Adrenal gland (tissue), 12 donors: Measurements from ENCODE around the gene ABI1. TPM values are rescaled to one million over a fixed set of nuclear protein-coding genes. Genes with fewer than 3 reads are reported as not detected.
A peak's percentile ranks its signal among the peaks of the same experiment; 100 is the strongest.

Experiments used
- DNase-seq, 7 donors: peaks; one replicate each; pipeline ENCODE4 v3.0.0-alpha.2; 2019 to 2020
- H3K27ac ChIP-seq, 5 donors: fragments of 200-600 bp; sonication (generic) in 4 of 5; 1 replicate in 3 of 5; 2 replicates in 2 of 5; pipeline versions ENCODE4 v1.5.1 to v1.8.0; 2016 to 2020; ENCODE audit warnings: mild to moderate bottlenecking in 1 of 5
- H3K27me3 ChIP-seq: fragments of 200-600 bp; 2 replicates; pipeline ENCODE4 v1.8.0; 2021
- H3K36me3 ChIP-seq, 2 donors: fragments of 200-600 bp; replicated peaks in 1 of 2; 1 replicate in 1 of 2; 2 replicates in 1 of 2; pipeline versions ENCODE4 v1.5.1 to v1.8.0; 2018 to 2022
- H3K4me1 ChIP-seq, 2 donors: fragments of 200-600 bp; replicated peaks in 1 of 2; 1 replicate in 1 of 2; 2 replicates in 1 of 2; pipeline versions ENCODE4 v1.5.1 to v1.8.0; 2018 to 2021
- H3K4me3 ChIP-seq, 4 donors: fragments of 200-600 bp; sonication (generic) in 3 of 4; one replicate each; pipeline ENCODE4 v1.5.1; 2016 to 2018
- H3K9me3 ChIP-seq, 3 donors: fragments of 200-600 bp; sonication (generic) in 1 of 3; replicated peaks in 1 of 3; 1 replicate in 2 of 3; 2 replicates in 1 of 3; pipeline versions ENCODE4 v1.5.1 to v1.8.0; 2016 to 2021
- CTCF ChIP-seq, 6 experiments: fragments of 450-650 bp in 4 of 6; fragments of 200-600 bp in 2 of 6; sonication (generic) in 1 of 6; IDR thresholded peaks; 1 replicate in 5 of 6; 2 replicates in 1 of 6; pipeline versions ENCODE4 v1.5.1 to v1.8.0; 2016 to 2021; ENCODE audit warnings: antibody characterized with exemption in 6 of 6, mild to moderate bottlenecking in 2 of 6, moderate library complexity in 1 of 6
- POLR2A ChIP-seq, 2 donors: fragments of 450-650 bp; IDR thresholded peaks; one replicate each; pipeline ENCODE4 v1.6.1; 2017; ENCODE audit warnings: antibody characterized with exemption in 2 of 2, mild to moderate bottlenecking in 2 of 2, moderate library complexity in 1 of 2
- WGBS, 4 donors: extraction: QIAGEN DNeasy Blood & Tissue Kit in 2 of 4; methylation state at CpG; one replicate each; pipeline versions ENCODE4 v1.1.5 to v1.1.7; 2013 to 2017; 5-methylcytosine and 5-hydroxymethylcytosine counted together
- intact Hi-C, 2 donors: fragments of 100-400 bp; cut with DNase I; formaldehyde crosslinking; loops; one replicate each; pipeline versions ENCODE4 v1.14.1 to v1.15.0; 2022 to 2023
- polyA plus RNA-seq, 3 donors: library from polyadenylated mRNA; stranded (reverse); fragments of 200-250 nt in 2 of 3; fragments of 350-450 nt in 1 of 3; fragmentation: Illumina TruSeq in 1 of 3; extraction: RNeasy Lipid Tissue Mini Kit (QIAGEN cat#74804) in 1 of 3; gene quantifications; one replicate each; pipeline ENCODE4 v1.2.3, GENCODE V29; 2013 to 2014
- total RNA-seq, 9 donors: library from RNA; depleted of rRNA in 4 of 9; stranded (reverse); fragments of >200 nt in 4 of 9; fragments of 120-200 nt in 1 of 9; fragmentation: NEBNext Ultra II Directional in 1 of 9; extraction: Animal tissue kit (Norgen Biotek cat#: 25700) in 1 of 9; gene quantifications; one replicate each; pipeline versions ENCODE4 v1.1.0 to v1.2.4, GENCODE V29; 2013 to 2023
- donor health status: healthy with polysubstance abuse.
- donor health status: Bipolar disorder and iron deficiency.
- donor health status: DM: yes; HTN: yes; CAD: no.
- donor health status: DM: no; HTN: no; CAD: no.
- donor health status: DM: no; HTN: no; CAD: no.
- donor health status: DM: yes; HTN: yes; CAD: no.

ABI1 gene
- total and polyA plus RNA-seq, 12 donors = 13.3 to 38.9 (median 31.1) TPM

GRCh38 chr10:26739071-26739631, 121.6 kb downstream of the ABI1 start:
- intact Hi-C loops = no loop called here
- H3K36me3 ChIP-seq = peaks cover 0 to 7% of the 10 kb centered on the region in 2 donors

GRCh38 chr10:26738301-26738911, 122.4 kb downstream of the ABI1 start:
- 88 to 92% (median 89%) methylated on average over 5 of the region's 5 CpGs for WGBS, 4 donors
- Histone ChIP-seq H3K27ac (peak overlapping the region in 1 of 5 donors; percentile 46), H3K9me3 (no peaks in the 10 kb centered on the region), H3K36me3 (peaks cover 0 to 7% of the 10 kb centered on the region in 2 donors), H3K4me1 (no peaks in the 10 kb centered on the region), H3K4me3 (no peak overlapping the region), H3K27me3 (no peaks in the 10 kb centered on the region)
- DNase-seq = no peak
- TF ChIP-seq POLR2A (IDR thresholded peaks at IDR 0.05) (no peak), CTCF (IDR thresholded peaks at IDR 0.05) (no peak)
- intact Hi-C loops = no loop called here

More at GRCh38 chr10:26739071-26739631, 121.6 kb downstream of the ABI1 start:
- WGBS, 4 donors = 76 to 80% (median 77%) methylated on average over 6 of the region's 6 CpGs
- H3K27me3 ChIP-seq = no peaks in the 10 kb centered on the region
- no peaks in the 10 kb centered on the region for H3K4me1 ChIP-seq
- H3K27ac ChIP-seq = no peak overlapping the region
- DNase-seq = no peak
- H3K9me3 ChIP-seq = no peaks in the 10 kb centered on the region
- no peak overlapping the region for H3K4me3 ChIP-seq
- no peak for TF ChIP-seq CTCF (IDR thresholded peaks at IDR 0.05)
- no peak for TF ChIP-seq POLR2A (IDR thresholded peaks at IDR 0.05)

GRCh38 chr10:26737730-26738129, 123.0 kb downstream of the ABI1 start:
- H3K36me3 ChIP-seq = peaks cover 0 to 7% of the 10 kb centered on the region in 2 donors
- H3K27me3 ChIP-seq = no peaks in the 10 kb centered on the region
- DNase-seq = peak in 3 of 7 donors; percentile 15 to 55 (median 39)
- no peak overlapping the region for H3K4me3 ChIP-seq
- H3K27ac ChIP-seq = peak overlapping the region in 2 of 5 donors; percentile 35 to 46
- no peaks in the 10 kb centered on the region for H3K9me3 ChIP-seq
- WGBS, 4 donors = 55 to 86% (median 58%) methylated on average over 1 of the region's 1 CpG
- H3K4me1 ChIP-seq = no peaks in the 10 kb centered on the region
- no peak for TF ChIP-seq POLR2A (IDR thresholded peaks at IDR 0.05)
- TF ChIP-seq CTCF (IDR thresholded peaks at IDR 0.05) = no peak
- intact Hi-C loops = no loop called here

GRCh38 chr10:26735435-26735834, 125.3 kb downstream of the ABI1 start:
- Histone ChIP-seq H3K9me3 (no peaks in the 10 kb centered on the region), H3K4me1 (no peaks in the 10 kb centered on the region), H3K4me3 (no peak overlapping the region), H3K27me3 (no peaks in the 10 kb centered on the region), H3K36me3 (peaks cover 0 to 7% of the 10 kb centered on the region in 2 donors), H3K27ac (no peak overlapping the region)
- TF ChIP-seq CTCF (IDR thresholded peaks at IDR 0.05) = no peak
- WGBS, 4 donors = 93 to 98% (median 95%) methylated on average over 4 of the region's 4 CpGs
- no peak for DNase-seq
- intact Hi-C loops = no loop called here
